HCT116 (cell line): ENCODE measurements around the gene RARB. TPM values are rescaled to one million over a fixed set of nuclear protein-coding genes. Genes with fewer than 3 reads are reported as not detected.

Source experiments
- ATAC-seq: fragments of 200-7000 bp; cut with Tn5 transposase; 2 replicates; pipeline ENCODE4 v1.9.1; 2020; ENCODE audit warnings: mild to moderate bottlenecking, moderate library complexity
- BruUV-seq: library from RNA; stranded (reverse); fragments of 400-500 nt; replicated peaks from 2 replicates; lab custom pipeline; 2021; lab: Mats Ljungman, UMichigan
- CTCF ChIA-PET: fragments of 300-600 bp; sonication (Branson Sonifier 250); formaldehyde crosslinking; loops from one replicate; lab custom pipeline; 2021; ENCODE audit warnings: antibody characterized with exemption; lab: Charles Lee
- POLR2A ChIA-PET: fragments of 300-600, 350-600 bp; sonication (Branson Sonifier 250); formaldehyde crosslinking; loops from one replicate; lab custom pipeline; 2021; ENCODE audit warnings: antibody characterized with exemption; lab: Charles Lee
- RAD21 ChIA-PET, 2 experiments: fragments of 300-600 bp; sonication (Branson Sonifier 250); formaldehyde crosslinking; loops; one replicate each; lab custom pipeline; 2023; ENCODE audit warnings: low total read pairs in 2 of 2; ENCODE audit not compliant: uncharacterized antibody in 2 of 2, unreplicated experiment in 2 of 2, low non-redundant PET in 1 of 2; lab: Charles Lee
- DNase-seq: peaks from one replicate; pipeline ENCODE4 v3.0.0-alpha.2; 2010; ENCODE audit warnings: low read depth, low spot score
- H2AFZ ChIP-seq: fragments of 200-600 bp; shearing (Covaris generic), sonication (generic); 2 replicates; pipeline ENCODE4 v1.6.1; 2017; ENCODE audit warnings: low read depth, mixed run types, mixed read lengths, antibody characterized with exemption, low read length; ENCODE audit not compliant: poor library complexity, severe bottlenecking
- H3K27ac ChIP-seq: 2 replicates; pipeline ENCODE4 v1.5.1; 2012; ENCODE audit warnings: low read depth, low read length
- H3K27me3 ChIP-seq: fragments of 200-600 bp; sonication (generic); 2 replicates; pipeline ENCODE4 v1.6.1; 2016; ENCODE audit warnings: mixed run types, low read length, mixed read lengths; ENCODE audit not compliant: insufficient read depth
- H3K36me3 ChIP-seq, 2 experiments: fragments of 200-500 bp in 1 of 2; fragments of 200-600 bp in 1 of 2; sonication (Bioruptor generic) in 1 of 2; sonication (generic) in 1 of 2; 2 replicates each; pipeline versions ENCODE4 v1.5.1 to v1.6.1; 2014 to 2016; ENCODE audit warnings: low read length in 2 of 2, inconsistent platforms in 1 of 2, mixed read lengths in 1 of 2, mixed run types in 1 of 2; ENCODE audit not compliant: insufficient read depth in 2 of 2, control insufficient read depth in 1 of 2
- H3K4me1 ChIP-seq, 2 experiments: fragments of 200-600 bp in 1 of 2; sonication (generic) in 1 of 2; 2 replicates each; pipeline versions ENCODE4 v1.5.1 to v1.6.1; 2012 to 2017; ENCODE audit warnings: low read length in 2 of 2, inconsistent platforms in 1 of 2, mild to moderate bottlenecking in 1 of 2, mixed read lengths in 1 of 2, mixed run types in 1 of 2, moderate library complexity in 1 of 2; ENCODE audit not compliant: insufficient read depth in 2 of 2, control insufficient read depth in 1 of 2
- H3K4me2 ChIP-seq: fragments of 200-600 bp; sonication (generic); 2 replicates; pipeline ENCODE4 v1.6.1; 2017; ENCODE audit warnings: mixed run types, low read length, mixed read lengths
- H3K4me3 ChIP-seq, 2 experiments: fragments of 200-600 bp in 1 of 2; sonication (generic) in 1 of 2; replicated peaks in 1 of 2; 2 replicates each; pipeline ENCODE4 v1.5.1; 2011 to 2016; ENCODE audit warnings: low read length in 2 of 2, control low read depth in 1 of 2, low read depth in 1 of 2, mild to moderate bottlenecking in 1 of 2, mixed read lengths in 1 of 2, mixed run types in 1 of 2
- H3K79me2 ChIP-seq: fragments of 200-600 bp; sonication (generic); 2 replicates; pipeline ENCODE4 v1.6.1; 2017; ENCODE audit warnings: mild to moderate bottlenecking, mixed run types, low read length, moderate library complexity, mixed read lengths; ENCODE audit not compliant: insufficient read depth
- H3K9ac ChIP-seq: fragments of 200-600 bp; sonication (generic); 2 replicates; pipeline ENCODE4 v1.6.1; 2016; ENCODE audit warnings: low read length, mixed read lengths
- H3K9me2 ChIP-seq: fragments of 200-600 bp; sonication (generic), shearing (Covaris generic); 2 replicates; pipeline ENCODE4 v1.6.1; 2017; ENCODE audit warnings: mixed run types, mild to moderate bottlenecking, moderate library complexity; ENCODE audit not compliant: insufficient read depth
- H3K9me3 ChIP-seq, 2 experiments: fragments of 200-500 bp in 1 of 2; fragments of 200-600 bp in 1 of 2; sonication (Bioruptor generic) in 1 of 2; sonication (generic) in 1 of 2; 2 replicates each; pipeline ENCODE4 v1.6.1; 2014 to 2017; ENCODE audit warnings: low read length in 2 of 2, mixed read lengths in 2 of 2, inconsistent platforms in 1 of 2, low read depth in 1 of 2, mild to moderate bottlenecking in 1 of 2, mixed run types in 1 of 2, moderate library complexity in 1 of 2; ENCODE audit not compliant: control insufficient read depth in 1 of 2, insufficient read depth in 1 of 2
- H4K20me1 ChIP-seq: fragments of 200-600 bp; sonication (generic), shearing (Covaris generic); 2 replicates; pipeline ENCODE4 v1.6.1; 2017; ENCODE audit warnings: mixed run types, mild to moderate bottlenecking, moderate library complexity; ENCODE audit not compliant: insufficient read depth
- CBX3 ChIP-seq: IDR thresholded peaks from 2 replicates; pipeline ENCODE4 v1.6.1; 2012; ENCODE audit warnings: low read depth
- EGR1 ChIP-seq: IDR thresholded peaks from 2 replicates; pipeline ENCODE4 v1.6.1; 2012; ENCODE audit warnings: low read depth
- EZH2phosphoT487 ChIP-seq: fragments of 200-600 bp; IDR thresholded peaks from 2 replicates; pipeline ENCODE4 v1.6.1; 2018; ENCODE audit warnings: antibody characterized with exemption, borderline replicate concordance
- JUND ChIP-seq: IDR thresholded peaks from 2 replicates; pipeline ENCODE4 v1.6.1; 2012
- POLR2A ChIP-seq: IDR thresholded peaks from 2 replicates; pipeline ENCODE4 v1.7.0; 2011; ENCODE audit warnings: borderline replicate concordance; ENCODE audit not compliant: insufficient read depth, insufficient read length; ENCODE audit errors: extremely low read depth
- POLR2AphosphoS5 ChIP-seq: IDR thresholded peaks from 2 replicates; pipeline ENCODE4 v1.6.1; 2011; ENCODE audit warnings: mild to moderate bottlenecking, low read depth, low read length, moderate library complexity
- REST ChIP-seq: IDR thresholded peaks from 2 replicates; pipeline ENCODE4 v1.6.1; 2012; ENCODE audit warnings: low read depth
- intact Hi-C: fragments of 100-400 bp; cut with micrococcal nuclease; formaldehyde crosslinking; loops from 2 replicates; pipeline ENCODE4 v1.10.0; 2022
- total RNA-seq: library from RNA; stranded (reverse); gene quantifications from one replicate; pipeline ENCODE4 v1.2.1, GENCODE V29; 2021; ENCODE audit not compliant: unreplicated experiment
- TF ChIP-seq, protein P1 (sequence below), 3 experiments: fragments of 200-600 bp in 1 of 3; sonication (generic) in 1 of 3; IDR thresholded peaks in 2 of 3; conservative IDR thresholded peaks in 1 of 3; 2 replicates each; pipeline ENCODE4 v1.5.1; 2012 to 2017; ENCODE audit warnings: low read depth in 2 of 3, low read length in 2 of 3, antibody characterized with exemption in 1 of 3, borderline replicate concordance in 1 of 3, control low read depth in 1 of 3, mild to moderate bottlenecking in 1 of 3, mixed read lengths in 1 of 3, mixed run types in 1 of 3, moderate library complexity in 1 of 3; ENCODE audit not compliant: insufficient read depth in 1 of 3

Gene RARB
- total RNA-seq, 1 experiment from 2014 or later = not detected

- TF ChIP-seq POLR2A (no peak), POLR2AphosphoS5 (no peak), CBX3 (no peak), JUND (no peak)
- TF ChIP-seq, protein P1, sequence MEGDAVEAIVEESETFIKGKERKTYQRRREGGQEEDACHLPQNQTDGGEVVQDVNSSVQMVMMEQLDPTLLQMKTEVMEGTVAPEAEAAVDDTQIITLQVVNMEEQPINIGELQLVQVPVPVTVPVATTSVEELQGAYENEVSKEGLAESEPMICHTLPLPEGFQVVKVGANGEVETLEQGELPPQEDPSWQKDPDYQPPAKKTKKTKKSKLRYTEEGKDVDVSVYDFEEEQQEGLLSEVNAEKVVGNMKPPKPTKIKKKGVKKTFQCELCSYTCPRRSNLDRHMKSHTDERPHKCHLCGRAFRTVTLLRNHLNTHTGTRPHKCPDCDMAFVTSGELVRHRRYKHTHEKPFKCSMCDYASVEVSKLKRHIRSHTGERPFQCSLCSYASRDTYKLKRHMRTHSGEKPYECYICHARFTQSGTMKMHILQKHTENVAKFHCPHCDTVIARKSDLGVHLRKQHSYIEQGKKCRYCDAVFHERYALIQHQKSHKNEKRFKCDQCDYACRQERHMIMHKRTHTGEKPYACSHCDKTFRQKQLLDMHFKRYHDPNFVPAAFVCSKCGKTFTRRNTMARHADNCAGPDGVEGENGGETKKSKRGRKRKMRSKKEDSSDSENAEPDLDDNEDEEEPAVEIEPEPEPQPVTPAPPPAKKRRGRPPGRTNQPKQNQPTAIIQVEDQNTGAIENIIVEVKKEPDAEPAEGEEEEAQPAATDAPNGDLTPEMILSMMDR (IDR thresholded peaks at IDR 0.05 in 2 of 3, conservative IDR thresholded peaks at IDR 0.05 in 1 of 3; ENCODE audit: borderline replicate concordance in 1 of 3, insufficient read depth in 1 of 3, low read depth in 2 of 3, low read length in 2 of 3) = no peak
Observed at GRCh38 chr3:25557694-25558093, 129.6 kb downstream of the RARB start (continued).

GRCh38 chr3:25558121-25558520 lies 130.1 kb downstream of the RARB start:
- BruUV-seq = no TSS peak
- Histone ChIP-seq H4K20me1 (no peaks in the 10 kb centered on the region), H3K4me3 (no peak overlapping the region), H3K27ac (no peak overlapping the region), H3K36me3 (no peaks in the 10 kb centered on the region), H3K79me2 (no peaks in the 10 kb centered on the region), H3K9ac (no peak overlapping the region), H3K4me2 (no peak overlapping the region), H3K27me3 (peaks cover 50% of the 10 kb centered on the region), H3K9me2 (no peaks in the 10 kb centered on the region), H3K4me1 (no peaks in the 10 kb centered on the region), H2AFZ (no peak overlapping the region), H3K9me3 (no peaks in the 10 kb centered on the region)
- no peak for TF ChIP-seq EZH2phosphoT487
- no peak for TF ChIP-seq CBX3
- TF ChIP-seq REST = no peak
- no peak for TF ChIP-seq EGR1
- intact Hi-C loops = no loop called here
- ChIA-PET CTCF (no interaction called here), POLR2A (no interaction called here), RAD21 (no interaction called here)
- ATAC-seq = no peak
- no peak for DNase-seq
